ENCODE data around the gene GATA3.

GATA3 gene

DNA sequence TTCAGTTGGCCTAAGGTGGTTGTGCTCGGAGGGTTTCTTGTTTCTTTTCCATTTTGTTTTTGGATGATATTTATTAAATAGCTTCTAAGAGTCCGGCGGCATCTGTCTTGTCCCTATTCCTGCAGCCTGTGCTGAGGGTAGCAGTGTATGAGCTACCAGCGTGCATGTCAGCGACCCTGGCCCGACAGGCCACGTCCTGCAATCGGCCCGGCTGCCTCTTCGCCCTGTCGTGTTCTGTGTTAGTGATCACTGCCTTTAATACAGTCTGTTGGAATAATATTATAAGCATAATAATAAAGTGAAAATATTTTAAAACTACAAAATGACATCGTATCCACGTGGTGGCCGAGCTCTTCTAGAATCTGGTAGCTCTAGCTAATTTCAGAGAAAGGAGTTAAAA lies 20.4 kb downstream of the GATA3 start:
- Histone ChIP-seq H3K4me1 (ENCODE audit: control insufficient read depth in 1 of 2, insufficient read depth in 2 of 2, low read length in 2 of 2) (no peaks in the 10 kb centered on the region), H3K27ac (ENCODE audit: low read depth, low read length) (no peak overlapping the region), H3K27me3 (ENCODE audit: control insufficient read depth in 1 of 2, insufficient read depth in 2 of 2, low read length in 2 of 2) (no peaks in the 10 kb centered on the region), H3K9me3 (ENCODE audit: control insufficient read depth in 1 of 2, low read length in 2 of 2) (no peaks in the 10 kb centered on the region), H3K4me3 (ENCODE audit: low read depth in 1 of 2, low read length in 2 of 2) (no peak overlapping the region), H3K36me3 (ENCODE audit: control insufficient read depth in 1 of 2, insufficient read depth in 2 of 2, low read length in 2 of 2) (peaks cover 0 to 3% of the 10 kb centered on the region in 2 donors), H3K9ac (ENCODE audit: low read depth in 1 of 2, low read length in 2 of 2) (no peak overlapping the region)

DNA sequence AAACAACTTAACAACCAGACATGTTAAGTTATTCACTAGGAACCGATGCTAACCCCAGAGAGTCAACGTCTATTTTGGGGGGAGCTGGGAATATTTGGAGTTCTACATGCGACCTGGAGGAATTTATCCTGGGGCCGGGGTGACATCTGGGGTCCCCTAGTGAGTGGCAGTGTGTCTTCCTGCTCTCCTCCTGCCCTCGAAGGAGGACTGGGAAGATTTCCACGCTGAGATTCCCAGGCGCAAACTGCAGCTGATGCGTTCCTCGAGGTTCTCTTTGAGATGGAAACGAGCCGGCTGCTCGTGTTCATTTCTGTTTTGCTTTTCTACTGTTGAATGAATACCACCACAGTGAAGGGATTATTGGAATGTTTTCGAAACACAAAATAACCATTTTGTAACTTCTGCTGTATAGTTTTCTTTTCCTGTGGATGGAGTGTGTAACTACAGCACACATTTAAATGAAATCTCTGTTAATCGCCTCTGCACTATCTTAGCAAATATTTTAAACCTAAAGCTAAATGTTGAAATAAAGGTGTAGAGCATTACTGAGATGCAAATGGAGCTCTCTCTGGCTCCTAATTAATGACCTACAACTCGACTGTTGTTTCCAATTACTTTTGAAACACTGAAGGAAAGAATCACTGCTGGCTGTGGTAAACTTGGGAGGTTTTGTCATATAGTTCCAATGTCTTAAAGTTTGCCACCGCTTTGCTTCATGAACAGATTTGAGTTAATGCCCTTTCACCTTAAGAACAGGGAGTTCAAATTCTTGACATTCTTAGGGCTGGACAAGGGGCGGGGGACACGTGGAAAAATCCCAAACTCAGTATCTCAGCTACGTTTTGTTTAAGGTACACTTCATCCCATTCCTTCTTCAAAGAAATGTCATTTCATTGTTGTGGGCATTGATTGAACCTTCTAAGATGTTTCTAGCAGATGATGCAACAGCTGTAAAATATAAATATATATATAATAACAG lies 21.1 kb downstream of the GATA3 start:
- Histone ChIP-seq H3K27ac (ENCODE audit: low read depth, low read length) (no peak overlapping the region), H3K36me3 (ENCODE audit: control insufficient read depth in 1 of 2, insufficient read depth in 2 of 2, low read length in 2 of 2) (peaks cover 0 to 3% of the 10 kb centered on the region in 2 donors), H3K4me3 (ENCODE audit: low read depth in 1 of 2, low read length in 2 of 2) (no peak overlapping the region), H3K9me3 (ENCODE audit: control insufficient read depth in 1 of 2, low read length in 2 of 2) (no peaks in the 10 kb centered on the region), H3K9ac (ENCODE audit: low read depth in 1 of 2, low read length in 2 of 2) (no peak overlapping the region), H3K4me1 (ENCODE audit: control insufficient read depth in 1 of 2, insufficient read depth in 2 of 2, low read length in 2 of 2) (no peaks in the 10 kb centered on the region), H3K27me3 (ENCODE audit: control insufficient read depth in 1 of 2, insufficient read depth in 2 of 2, low read length in 2 of 2) (no peaks in the 10 kb centered on the region)

DNA sequence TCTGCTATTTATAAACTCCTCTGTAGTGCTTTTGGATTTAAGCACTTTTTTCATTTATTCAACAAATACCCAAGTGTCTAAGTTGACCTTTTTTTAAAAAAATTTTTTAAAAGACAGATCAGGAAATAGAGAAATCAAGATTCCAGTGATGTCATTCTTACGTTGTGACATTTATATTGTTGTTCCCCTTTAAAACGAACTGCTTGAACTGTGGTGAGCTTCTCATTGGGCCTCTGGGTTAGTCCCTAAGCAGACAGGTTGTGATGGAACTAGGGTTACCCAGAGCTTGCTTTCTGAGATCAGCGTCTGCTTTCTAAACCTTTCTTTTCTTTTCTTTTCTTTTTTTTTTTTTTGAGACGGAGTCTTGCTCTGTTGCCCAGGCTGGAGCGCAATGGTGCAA lies 22.4 kb downstream of the GATA3 start:
- no peak overlapping the region for H3K27ac ChIP-seq (ENCODE audit: low read depth, low read length)
- no peak overlapping the region for H3K4me3 ChIP-seq (ENCODE audit: low read depth in 1 of 2, low read length in 2 of 2)
- peaks cover 0 to 3% of the 10 kb centered on the region in 2 donors for H3K36me3 ChIP-seq (ENCODE audit: control insufficient read depth in 1 of 2, insufficient read depth in 2 of 2, low read length in 2 of 2)
- no peaks in the 10 kb centered on the region for H3K4me1 ChIP-seq (ENCODE audit: control insufficient read depth in 1 of 2, insufficient read depth in 2 of 2, low read length in 2 of 2)
- no peak overlapping the region for H3K9ac ChIP-seq (ENCODE audit: low read depth in 1 of 2, low read length in 2 of 2)
- no peaks in the 10 kb centered on the region for H3K9me3 ChIP-seq (ENCODE audit: control insufficient read depth in 1 of 2, low read length in 2 of 2)
- H3K27me3 ChIP-seq (ENCODE audit: control insufficient read depth in 1 of 2, insufficient read depth in 2 of 2, low read length in 2 of 2): no peaks in the 10 kb centered on the region

DNA sequence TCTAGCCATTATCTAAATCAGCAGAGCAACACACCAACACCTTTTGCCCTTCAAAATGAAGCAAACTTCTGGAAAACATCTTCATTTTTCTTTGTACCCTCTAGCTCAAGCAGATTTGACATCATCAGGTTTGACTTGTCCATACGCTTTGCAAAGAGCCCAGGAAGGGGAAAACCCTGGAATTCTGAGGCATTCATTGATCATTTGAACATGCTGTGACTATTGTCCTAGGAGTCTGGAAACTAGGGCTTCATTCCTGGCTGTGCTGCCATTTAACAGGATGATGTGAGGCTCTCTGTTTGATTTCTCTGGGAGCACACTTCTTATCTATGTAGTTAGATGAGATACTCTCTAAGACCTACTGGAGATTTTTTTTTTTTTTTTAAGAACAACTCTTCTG lies 23.5 kb downstream of the GATA3 start:
- H3K4me1 ChIP-seq (ENCODE audit: control insufficient read depth in 1 of 2, insufficient read depth in 2 of 2, low read length in 2 of 2): no peaks in the 10 kb centered on the region
- no peak overlapping the region for H3K9ac ChIP-seq (ENCODE audit: low read depth in 1 of 2, low read length in 2 of 2)
- no peaks in the 10 kb centered on the region for H3K9me3 ChIP-seq (ENCODE audit: control insufficient read depth in 1 of 2, low read length in 2 of 2)
- no peaks in the 10 kb centered on the region for H3K27me3 ChIP-seq (ENCODE audit: control insufficient read depth in 1 of 2, insufficient read depth in 2 of 2, low read length in 2 of 2)
- H3K36me3 ChIP-seq (ENCODE audit: control insufficient read depth in 1 of 2, insufficient read depth in 2 of 2, low read length in 2 of 2): peaks cover 0 to 3% of the 10 kb centered on the region in 2 donors
- H3K27ac ChIP-seq (ENCODE audit: low read depth, low read length): no peak overlapping the region
- no peak overlapping the region for H3K4me3 ChIP-seq (ENCODE audit: low read depth in 1 of 2, low read length in 2 of 2)

DNA sequence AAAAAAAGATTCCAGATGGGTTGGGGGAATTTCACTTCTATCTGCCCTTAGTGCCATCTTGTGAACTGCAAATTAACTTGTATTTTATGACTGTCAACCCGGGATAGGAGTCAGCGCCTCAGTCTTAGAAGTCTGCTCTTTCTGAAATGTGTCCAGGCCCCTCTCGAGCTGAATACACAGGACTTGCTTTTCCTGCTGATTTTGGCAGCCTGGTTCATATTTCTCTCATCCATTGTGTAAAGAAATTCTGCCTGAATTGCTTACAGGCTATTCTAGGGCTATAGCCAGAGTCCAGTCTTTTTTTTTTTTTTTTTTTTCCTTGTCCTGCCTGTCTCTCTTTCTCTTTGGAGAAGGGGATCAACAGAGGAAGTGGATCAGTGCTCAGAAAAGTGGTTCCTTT lies 24.6 kb downstream of the GATA3 start:
- H3K27me3 ChIP-seq (ENCODE audit: control insufficient read depth in 1 of 2, insufficient read depth in 2 of 2, low read length in 2 of 2): no peaks in the 10 kb centered on the region
- no peak overlapping the region for H3K4me3 ChIP-seq (ENCODE audit: low read depth in 1 of 2, low read length in 2 of 2)
- no peaks in the 10 kb centered on the region for H3K36me3 ChIP-seq (ENCODE audit: control insufficient read depth in 1 of 2, insufficient read depth in 2 of 2, low read length in 2 of 2)
- no peak overlapping the region for H3K27ac ChIP-seq (ENCODE audit: low read depth, low read length)
- H3K4me1 ChIP-seq (ENCODE audit: control insufficient read depth in 1 of 2, insufficient read depth in 2 of 2, low read length in 2 of 2): no peaks in the 10 kb centered on the region
- no peaks in the 10 kb centered on the region for H3K9me3 ChIP-seq (ENCODE audit: control insufficient read depth in 1 of 2, low read length in 2 of 2)
- H3K9ac ChIP-seq (ENCODE audit: low read depth in 1 of 2, low read length in 2 of 2): no peak overlapping the region

DNA sequence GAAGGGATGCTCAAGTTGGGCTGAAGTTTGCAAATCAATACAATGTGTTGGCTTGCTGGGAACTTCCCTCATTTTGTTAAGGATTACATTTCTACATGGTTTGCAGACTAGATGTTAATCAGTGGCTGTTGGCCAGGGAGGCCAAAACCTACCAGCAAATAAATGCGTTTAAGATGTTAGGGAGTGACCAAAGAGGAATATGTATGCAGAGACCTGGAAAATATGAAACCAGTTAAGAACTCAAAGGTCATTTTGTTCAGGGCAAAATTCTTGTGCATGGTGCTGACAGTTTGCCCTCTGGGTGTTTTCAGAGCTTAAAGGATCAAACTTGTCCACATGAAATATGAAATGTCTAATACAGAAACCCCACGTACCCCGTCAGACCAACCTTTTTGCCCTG lies 30.3 kb downstream of the GATA3 start:
- no peak overlapping the region for H3K4me3 ChIP-seq (ENCODE audit: low read depth in 1 of 2, low read length in 2 of 2)
- no peaks in the 10 kb centered on the region for H3K4me1 ChIP-seq (ENCODE audit: control insufficient read depth in 1 of 2, insufficient read depth in 2 of 2, low read length in 2 of 2)
- H3K27ac ChIP-seq (ENCODE audit: low read depth, low read length): no peak overlapping the region
- no peaks in the 10 kb centered on the region for H3K36me3 ChIP-seq (ENCODE audit: control insufficient read depth in 1 of 2, insufficient read depth in 2 of 2, low read length in 2 of 2)
- H3K9ac ChIP-seq (ENCODE audit: low read depth in 1 of 2, low read length in 2 of 2): no peak overlapping the region
- H3K27me3 ChIP-seq (ENCODE audit: control insufficient read depth in 1 of 2, insufficient read depth in 2 of 2, low read length in 2 of 2): no peaks in the 10 kb centered on the region
- H3K9me3 ChIP-seq (ENCODE audit: control insufficient read depth in 1 of 2, low read length in 2 of 2): no peaks in the 10 kb centered on the region

DNA sequence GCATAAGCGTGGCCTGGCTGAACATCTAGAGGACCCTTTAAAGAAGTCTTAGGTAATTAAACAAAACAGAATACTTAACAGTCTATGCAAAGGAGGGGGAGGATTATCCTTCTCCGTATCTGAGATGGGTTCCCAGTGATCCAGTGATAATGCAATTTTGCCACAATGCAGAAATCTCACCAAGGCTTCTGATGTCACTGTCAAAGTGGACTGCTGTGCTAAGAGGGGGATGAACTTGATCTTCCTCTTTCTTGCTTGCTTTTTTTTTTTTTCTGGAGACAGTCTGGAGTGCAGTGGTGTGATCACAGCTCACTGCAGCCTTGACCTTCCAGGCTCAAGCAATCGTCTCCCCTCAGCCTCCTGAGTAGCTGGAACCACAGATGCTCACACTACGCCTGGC lies 30.8 kb downstream of the GATA3 start:
- H3K9ac ChIP-seq (ENCODE audit: low read depth in 1 of 2, low read length in 2 of 2): no peak overlapping the region
- H3K4me3 ChIP-seq (ENCODE audit: low read depth in 1 of 2, low read length in 2 of 2): no peak overlapping the region
- H3K4me1 ChIP-seq (ENCODE audit: control insufficient read depth in 1 of 2, insufficient read depth in 2 of 2, low read length in 2 of 2): no peaks in the 10 kb centered on the region
- no peak overlapping the region for H3K27ac ChIP-seq (ENCODE audit: low read depth, low read length)
- no peaks in the 10 kb centered on the region for H3K9me3 ChIP-seq (ENCODE audit: control insufficient read depth in 1 of 2, low read length in 2 of 2)
- H3K36me3 ChIP-seq (ENCODE audit: control insufficient read depth in 1 of 2, insufficient read depth in 2 of 2, low read length in 2 of 2): no peaks in the 10 kb centered on the region
- H3K27me3 ChIP-seq (ENCODE audit: control insufficient read depth in 1 of 2, insufficient read depth in 2 of 2, low read length in 2 of 2): no peaks in the 10 kb centered on the region

DNA sequence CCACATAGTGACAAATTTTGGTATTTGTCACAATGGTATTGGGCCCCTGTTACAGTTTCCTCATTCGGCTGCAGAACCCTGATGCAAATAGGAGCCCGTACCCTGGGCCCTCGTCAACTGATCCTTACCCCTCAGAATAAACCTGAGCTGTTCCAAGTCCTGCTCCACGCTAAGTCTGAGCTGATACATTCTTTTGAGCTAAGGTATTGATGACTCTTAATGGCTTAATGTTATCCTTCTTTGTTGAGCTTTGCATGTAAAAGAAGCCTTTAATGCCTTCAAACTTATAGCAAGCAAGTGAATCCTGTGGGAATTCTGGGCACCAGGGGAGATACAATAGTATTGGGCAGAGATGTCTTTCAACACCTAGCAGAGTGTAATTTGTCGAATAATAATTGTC lies 31.8 kb downstream of the GATA3 start:
- Histone ChIP-seq H3K9ac (ENCODE audit: low read depth in 1 of 2, low read length in 2 of 2) (no peak overlapping the region), H3K27me3 (ENCODE audit: control insufficient read depth in 1 of 2, insufficient read depth in 2 of 2, low read length in 2 of 2) (no peaks in the 10 kb centered on the region), H3K4me1 (ENCODE audit: control insufficient read depth in 1 of 2, insufficient read depth in 2 of 2, low read length in 2 of 2) (no peaks in the 10 kb centered on the region), H3K9me3 (ENCODE audit: control insufficient read depth in 1 of 2, low read length in 2 of 2) (no peaks in the 10 kb centered on the region), H3K27ac (ENCODE audit: low read depth, low read length) (no peak overlapping the region), H3K4me3 (ENCODE audit: low read depth in 1 of 2, low read length in 2 of 2) (no peak overlapping the region), H3K36me3 (ENCODE audit: control insufficient read depth in 1 of 2, insufficient read depth in 2 of 2, low read length in 2 of 2) (no peaks in the 10 kb centered on the region)

DNA sequence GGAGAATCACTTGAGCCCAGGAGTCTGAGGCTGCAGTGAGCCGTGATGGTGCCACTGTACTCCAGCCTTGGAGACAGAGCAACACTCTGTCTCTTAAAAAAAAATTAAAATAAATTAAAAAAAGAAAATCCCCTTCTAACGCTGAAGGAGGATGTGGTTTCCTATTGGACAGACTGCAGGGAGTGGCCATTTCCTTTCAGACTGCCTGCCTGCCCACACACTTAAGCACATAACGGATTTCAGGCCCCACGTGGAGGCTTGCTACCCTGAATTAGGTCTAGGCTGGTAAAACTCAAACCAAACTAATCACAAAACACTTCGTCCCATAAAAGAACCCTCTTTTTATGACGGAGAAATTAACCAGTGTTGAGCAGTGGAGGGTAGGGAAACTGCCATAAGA lies 34.0 kb downstream of the GATA3 start:
- Histone ChIP-seq H3K4me1 (ENCODE audit: control insufficient read depth in 1 of 2, insufficient read depth in 2 of 2, low read length in 2 of 2) (no peaks in the 10 kb centered on the region), H3K9me3 (ENCODE audit: control insufficient read depth in 1 of 2, low read length in 2 of 2) (no peaks in the 10 kb centered on the region), H3K27me3 (ENCODE audit: control insufficient read depth in 1 of 2, insufficient read depth in 2 of 2, low read length in 2 of 2) (no peaks in the 10 kb centered on the region), H3K4me3 (ENCODE audit: low read depth in 1 of 2, low read length in 2 of 2) (no peak overlapping the region), H3K9ac (ENCODE audit: low read depth in 1 of 2, low read length in 2 of 2) (no peak overlapping the region), H3K36me3 (ENCODE audit: control insufficient read depth in 1 of 2, insufficient read depth in 2 of 2, low read length in 2 of 2) (no peaks in the 10 kb centered on the region), H3K27ac (ENCODE audit: low read depth, low read length) (no peak overlapping the region)

DNA sequence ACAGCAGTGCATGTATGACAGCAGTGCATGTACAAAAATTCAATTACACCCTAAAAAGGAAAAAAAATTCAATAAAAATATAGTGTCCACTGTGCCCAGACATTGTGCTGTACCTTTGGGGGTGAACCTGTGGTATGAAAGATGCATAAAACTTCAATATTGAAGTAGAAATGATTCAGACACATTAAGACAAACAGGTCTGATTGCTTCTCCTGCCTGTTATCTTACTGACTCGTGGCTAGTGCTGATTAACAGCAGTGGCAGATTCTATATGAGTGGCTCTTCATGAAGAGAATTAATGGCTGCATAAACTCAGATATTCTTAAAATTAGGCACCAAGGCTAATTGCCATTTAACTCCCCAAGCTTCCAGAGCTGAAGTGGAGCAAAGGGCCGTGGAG lies 37.9 kb downstream of the GATA3 start:
- Histone ChIP-seq H3K27me3 (ENCODE audit: control insufficient read depth in 1 of 2, insufficient read depth in 2 of 2, low read length in 2 of 2) (no peaks in the 10 kb centered on the region), H3K4me1 (ENCODE audit: control insufficient read depth in 1 of 2, insufficient read depth in 2 of 2, low read length in 2 of 2) (no peaks in the 10 kb centered on the region), H3K9ac (ENCODE audit: low read depth in 1 of 2, low read length in 2 of 2) (no peak overlapping the region), H3K36me3 (ENCODE audit: control insufficient read depth in 1 of 2, insufficient read depth in 2 of 2, low read length in 2 of 2) (no peaks in the 10 kb centered on the region), H3K27ac (ENCODE audit: low read depth, low read length) (no peak overlapping the region), H3K9me3 (ENCODE audit: control insufficient read depth in 1 of 2, low read length in 2 of 2) (no peaks in the 10 kb centered on the region), H3K4me3 (ENCODE audit: low read depth in 1 of 2, low read length in 2 of 2) (no peak overlapping the region)

All from duodenal mucosa (tissue), 2 donors.